SU-DHL-6 (cell line): ENCODE measurements around the gene CFAP43.

ENCODE experiments used
- EZH2phosphoT487 ChIP-seq: fragments of 200-600 bp; sonication (generic), shearing (Covaris generic); conservative IDR thresholded peaks from 2 replicates; pipeline ENCODE4 v1.6.1; 2018; ENCODE audit warnings: mild to moderate bottlenecking, antibody characterized with exemption, low read length, moderate library complexity, mixed read lengths
- TF ChIP-seq, protein P1 (sequence below): fragments of 200-600 bp; sonication (generic); IDR thresholded peaks from one replicate; pipeline ENCODE4 v1.5.1; 2017; ENCODE audit warnings: antibody characterized with exemption, mild to moderate bottlenecking, low read length, moderate library complexity; ENCODE audit not compliant: insufficient read depth, poor library complexity, severe bottlenecking

- TF ChIP-seq, protein P1, sequence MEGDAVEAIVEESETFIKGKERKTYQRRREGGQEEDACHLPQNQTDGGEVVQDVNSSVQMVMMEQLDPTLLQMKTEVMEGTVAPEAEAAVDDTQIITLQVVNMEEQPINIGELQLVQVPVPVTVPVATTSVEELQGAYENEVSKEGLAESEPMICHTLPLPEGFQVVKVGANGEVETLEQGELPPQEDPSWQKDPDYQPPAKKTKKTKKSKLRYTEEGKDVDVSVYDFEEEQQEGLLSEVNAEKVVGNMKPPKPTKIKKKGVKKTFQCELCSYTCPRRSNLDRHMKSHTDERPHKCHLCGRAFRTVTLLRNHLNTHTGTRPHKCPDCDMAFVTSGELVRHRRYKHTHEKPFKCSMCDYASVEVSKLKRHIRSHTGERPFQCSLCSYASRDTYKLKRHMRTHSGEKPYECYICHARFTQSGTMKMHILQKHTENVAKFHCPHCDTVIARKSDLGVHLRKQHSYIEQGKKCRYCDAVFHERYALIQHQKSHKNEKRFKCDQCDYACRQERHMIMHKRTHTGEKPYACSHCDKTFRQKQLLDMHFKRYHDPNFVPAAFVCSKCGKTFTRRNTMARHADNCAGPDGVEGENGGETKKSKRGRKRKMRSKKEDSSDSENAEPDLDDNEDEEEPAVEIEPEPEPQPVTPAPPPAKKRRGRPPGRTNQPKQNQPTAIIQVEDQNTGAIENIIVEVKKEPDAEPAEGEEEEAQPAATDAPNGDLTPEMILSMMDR: no peak
- no peak for TF ChIP-seq EZH2phosphoT487
Measured at GRCh38 chr10:104277785-104278184, 45.6 kb upstream of the CFAP43 start.
